ENCODE measurements around the gene DGLUCY. TPM values are rescaled to one million over a fixed set of nuclear protein-coding genes. Genes with fewer than 3 reads are reported as not detected.

The DGLUCY gene
- total RNA-seq, 1 experiment from 2014 or later, result 28.1 TPM

DNA sequence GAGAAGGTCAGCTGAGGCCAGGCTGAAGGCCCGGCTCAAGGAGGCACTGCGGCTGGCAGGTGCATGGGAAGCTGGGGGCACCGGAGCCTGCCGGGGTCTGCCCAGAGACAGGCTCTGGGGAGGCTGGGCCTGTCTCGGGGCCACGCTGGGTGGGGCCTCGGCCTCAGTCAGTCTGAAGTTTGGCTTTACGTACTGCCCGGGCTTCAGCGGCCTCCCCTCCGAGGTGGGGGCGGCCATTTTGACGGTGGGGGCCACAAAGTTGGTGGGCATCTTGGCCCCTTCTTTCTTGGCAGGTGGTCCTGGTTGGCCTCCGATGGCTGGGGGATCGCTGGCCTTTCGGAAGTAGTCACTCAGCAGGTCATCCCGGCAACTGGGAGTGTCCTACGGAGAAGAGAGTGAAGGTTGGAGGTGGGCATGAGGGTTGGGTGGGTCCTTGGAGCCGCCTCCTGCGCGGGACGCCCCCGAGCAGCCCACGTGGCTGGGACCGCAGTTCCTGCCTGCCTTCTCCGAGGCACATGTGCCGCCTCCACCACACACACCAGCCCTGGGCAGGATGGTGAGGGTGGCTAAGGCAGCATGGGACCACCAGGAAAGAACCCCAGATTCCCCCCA is 159.5 kb downstream of the DGLUCY start:
- Histone ChIP-seq H3K36me3 (no peaks in the 10 kb centered on the region), H3K9me3 (replicated peaks) (no peaks in the 10 kb centered on the region), H3K27me3 (no peaks in the 10 kb centered on the region), H3K4me1 (peaks cover 10% of the 10 kb centered on the region), H3K4me3 (no peak overlapping the region), H3K27ac (no peak overlapping the region)
- no peak for DNase-seq

DNA sequence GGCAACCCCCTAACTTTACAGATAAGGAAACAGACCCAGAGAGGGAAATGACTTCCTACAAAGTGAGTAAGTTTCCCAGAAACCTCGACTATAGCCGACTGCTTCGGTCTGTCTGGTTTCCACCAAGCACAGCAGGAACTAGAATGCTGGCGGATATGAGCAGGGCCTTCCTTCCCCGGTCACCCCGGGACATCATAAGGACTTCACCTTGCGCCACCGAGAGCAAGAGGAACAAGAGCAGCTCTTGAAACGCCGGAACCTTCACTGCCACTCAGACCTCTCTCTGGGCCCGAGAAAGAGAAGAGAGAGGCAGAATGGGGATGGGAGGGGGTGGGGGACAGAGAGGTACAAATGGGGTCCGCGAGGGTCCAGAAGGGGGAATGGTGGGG is 160.0 kb downstream of the DGLUCY start:
- Histone ChIP-seq H3K36me3 (no peaks in the 10 kb centered on the region), H3K9me3 (replicated peaks) (no peaks in the 10 kb centered on the region), H3K27ac (no peak overlapping the region), H3K4me1 (peaks cover 6% of the 10 kb centered on the region), H3K4me3 (no peak overlapping the region), H3K27me3 (no peaks in the 10 kb centered on the region)
- DNase-seq, result no peak

DNA sequence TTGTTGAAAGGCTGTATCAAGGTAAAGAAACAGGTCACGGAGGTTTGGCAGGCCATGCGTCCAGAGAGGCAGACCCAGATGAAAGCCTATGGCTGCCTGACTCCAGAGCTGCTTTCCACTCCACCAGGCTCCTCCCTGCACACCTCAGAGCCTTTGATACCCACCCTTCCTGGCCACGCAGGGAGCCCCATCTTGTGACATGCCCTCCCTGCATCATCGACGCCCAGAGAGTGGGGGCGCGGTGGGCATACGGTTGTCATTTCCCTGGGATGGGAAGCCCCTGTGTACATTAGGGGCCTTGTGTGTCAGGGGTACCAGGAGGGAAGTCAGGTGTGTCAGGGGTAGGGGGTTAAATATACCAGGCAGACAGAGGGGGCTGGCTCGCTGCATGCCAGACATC is 160.9 kb downstream of the DGLUCY start:
- no peaks in the 10 kb centered on the region for H3K9me3 ChIP-seq (replicated peaks)
- peaks cover 4% of the 10 kb centered on the region for H3K4me1 ChIP-seq
- no peak for DNase-seq
- no peak overlapping the region for H3K27ac ChIP-seq
- no peaks in the 10 kb centered on the region for H3K36me3 ChIP-seq
- H3K27me3 ChIP-seq, result no peaks in the 10 kb centered on the region
- H3K4me3 ChIP-seq, result no peak overlapping the region

Other genes starting within 250 kb of the DGLUCY start
- gene RPS6KA5, start 53.4 kb upstream of the DGLUCY start, total RNA-seq (2014; rRNA removed; shearing (Covaris generic)), result 9.7 and 11.0 TPM in 2 replicates
- gene GPR68, start 130.6 kb downstream of the DGLUCY start, total RNA-seq (2014; rRNA removed; shearing (Covaris generic)), result 0.18 TPM in 1 of 2 replicates, not detected in the other